NT2/D1 (cell line): ENCODE results near the gene NRDE2.
A peak's percentile ranks its signal among the peaks of the same experiment; 100 is the strongest.

ENCODE experiments used
- DNase-seq: peaks from one replicate; pipeline ENCODE4 v3.0.0-alpha.2; 2011; ENCODE audit warnings: low read depth, low spot score
- H3K27me3 ChIP-seq: 2 replicates; pipeline ENCODE4 v1.6.0; 2011; ENCODE audit warnings: mild to moderate bottlenecking; ENCODE audit not compliant: insufficient read length, insufficient read depth
- H3K36me3 ChIP-seq: 2 replicates; pipeline ENCODE4 v1.6.1; 2011; ENCODE audit warnings: mild to moderate bottlenecking, low read length, mixed read lengths; ENCODE audit not compliant: insufficient read depth, insufficient read length
- H3K4me1 ChIP-seq: 2 replicates; pipeline ENCODE4 v1.5.1; 2011; ENCODE audit not compliant: insufficient read depth, insufficient read length
- H3K4me3 ChIP-seq: 2 replicates; pipeline ENCODE4 v1.5.1; 2011; ENCODE audit warnings: low read depth; ENCODE audit not compliant: insufficient read length
- H3K9ac ChIP-seq: 2 replicates; pipeline ENCODE4 v1.6.0; 2011; ENCODE audit warnings: low read depth; ENCODE audit not compliant: insufficient read length
- H3K9me3 ChIP-seq: 2 replicates; pipeline ENCODE4 v1.5.1; 2011; ENCODE audit warnings: mild to moderate bottlenecking, low read length; ENCODE audit not compliant: insufficient read depth
- SUZ12 ChIP-seq: IDR thresholded peaks from 2 replicates; pipeline ENCODE4 v1.6.1; 2011; ENCODE audit not compliant: insufficient read length, insufficient read depth; ENCODE audit errors: extremely low read depth
- YY1 ChIP-seq: IDR thresholded peaks from 2 replicates; pipeline ENCODE4 v1.6.1; 2011; ENCODE audit not compliant: insufficient read length, insufficient read depth
- ZNF274 ChIP-seq: IDR thresholded peaks from 2 replicates; pipeline ENCODE4 v1.6.1; 2011; ENCODE audit warnings: mild to moderate bottlenecking, low read depth, low read length

The NRDE2 gene

DNA sequence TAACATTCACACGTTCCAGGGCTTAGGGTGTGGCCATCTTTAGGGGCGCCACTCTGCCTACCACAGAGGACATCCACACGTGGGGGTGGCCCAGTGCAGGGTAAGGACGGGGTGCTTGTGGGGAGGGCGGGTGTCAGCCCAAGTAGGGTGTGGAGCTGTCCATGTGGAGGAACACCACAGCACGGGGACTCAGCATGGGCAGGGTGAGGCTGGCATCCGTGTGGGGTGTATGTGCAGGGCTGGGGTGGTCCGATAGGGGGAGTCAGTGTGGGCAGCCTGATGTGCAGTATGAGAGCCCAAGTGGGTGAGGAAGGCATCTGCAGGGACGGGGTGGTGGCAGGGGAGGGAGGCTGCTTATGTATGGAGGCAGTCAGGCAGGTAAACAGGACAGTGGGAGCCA, 57.7 kb downstream of the NRDE2 start:
- Histone ChIP-seq H3K4me3 (no peak overlapping the region), H3K27me3 (no peaks in the 10 kb centered on the region), H3K36me3 (peaks cover 65% of the 10 kb centered on the region), H3K9ac (no peak overlapping the region), H3K4me1 (peaks cover 2% of the 10 kb centered on the region), H3K9me3 (no peaks in the 10 kb centered on the region)
- no peak for DNase-seq
- no peak for TF ChIP-seq SUZ12
- no peak for TF ChIP-seq ZNF274
- no peak for TF ChIP-seq YY1

DNA sequence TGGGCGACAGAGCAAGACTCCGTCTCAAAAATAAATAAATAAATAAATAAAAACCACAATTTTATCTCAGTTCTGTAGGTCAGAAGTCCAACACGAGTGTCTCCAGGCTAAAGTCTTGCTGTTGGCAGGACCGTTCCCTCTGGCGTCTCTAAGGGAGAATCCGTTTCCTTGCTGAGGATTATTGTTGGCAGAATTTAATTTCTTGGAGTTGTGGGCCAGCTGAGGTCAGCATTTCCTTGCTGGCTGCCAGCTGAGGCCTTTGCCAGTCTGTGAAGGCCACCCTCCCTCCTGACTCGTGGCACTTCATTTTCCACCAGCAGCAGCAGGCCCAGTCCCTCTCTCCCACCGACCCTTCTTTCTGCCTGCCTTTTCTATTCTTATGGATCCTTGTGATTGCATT, 58.2 kb downstream of the NRDE2 start:
- no peak overlapping the region for H3K9ac ChIP-seq
- DNase-seq = no peak
- H3K4me3 ChIP-seq = no peak overlapping the region
- H3K27me3 ChIP-seq = no peaks in the 10 kb centered on the region
- H3K4me1 ChIP-seq = peaks cover 2% of the 10 kb centered on the region
- TF ChIP-seq YY1 (no peak), SUZ12 (no peak), ZNF274 (no peak)
- H3K9me3 ChIP-seq = no peaks in the 10 kb centered on the region
- H3K36me3 ChIP-seq = peaks cover 65% of the 10 kb centered on the region

- Histone ChIP-seq H3K27me3 (no peaks in the 10 kb centered on the region), H3K36me3 (peaks cover 63% of the 10 kb centered on the region), H3K4me3 (no peak overlapping the region), H3K4me1 (peaks cover 2% of the 10 kb centered on the region), H3K9ac (no peak overlapping the region), H3K9me3 (no peaks in the 10 kb centered on the region)
- DNase-seq = no peak
- TF ChIP-seq SUZ12 (no peak), ZNF274 (no peak), YY1 (no peak)
Observed at GRCh38 chr14:90272523-90272922, 59.2 kb downstream of the NRDE2 start.

DNA sequence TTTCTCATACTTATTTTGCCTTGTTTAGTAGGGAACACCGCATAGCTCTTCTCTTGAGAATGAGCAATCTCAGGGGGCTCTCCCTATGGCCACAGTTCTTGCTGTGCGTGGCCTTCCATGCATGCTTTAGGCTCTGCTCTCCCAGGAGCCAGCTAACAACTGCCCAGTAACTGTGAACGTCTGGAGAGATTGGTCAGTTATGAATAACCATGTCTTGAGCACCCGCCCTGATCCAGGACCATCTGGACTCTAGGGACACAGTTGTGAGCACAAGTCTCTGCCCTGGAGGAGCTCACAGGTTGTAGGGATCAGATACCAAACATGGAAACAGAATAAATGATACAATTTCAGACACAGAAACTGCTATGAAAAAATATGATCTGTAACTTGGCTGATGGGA, 63.3 kb downstream of the NRDE2 start:
- no peak overlapping the region for H3K4me3 ChIP-seq
- no peak overlapping the region for H3K9ac ChIP-seq
- H3K36me3 ChIP-seq = peaks cover 77% of the 10 kb centered on the region
- TF ChIP-seq YY1 (no peak), ZNF274 (no peak)
- DNase-seq = no peak
- no peaks in the 10 kb centered on the region for H3K27me3 ChIP-seq
- H3K9me3 ChIP-seq = no peaks in the 10 kb centered on the region
- H3K4me1 ChIP-seq = no peaks in the 10 kb centered on the region

DNA sequence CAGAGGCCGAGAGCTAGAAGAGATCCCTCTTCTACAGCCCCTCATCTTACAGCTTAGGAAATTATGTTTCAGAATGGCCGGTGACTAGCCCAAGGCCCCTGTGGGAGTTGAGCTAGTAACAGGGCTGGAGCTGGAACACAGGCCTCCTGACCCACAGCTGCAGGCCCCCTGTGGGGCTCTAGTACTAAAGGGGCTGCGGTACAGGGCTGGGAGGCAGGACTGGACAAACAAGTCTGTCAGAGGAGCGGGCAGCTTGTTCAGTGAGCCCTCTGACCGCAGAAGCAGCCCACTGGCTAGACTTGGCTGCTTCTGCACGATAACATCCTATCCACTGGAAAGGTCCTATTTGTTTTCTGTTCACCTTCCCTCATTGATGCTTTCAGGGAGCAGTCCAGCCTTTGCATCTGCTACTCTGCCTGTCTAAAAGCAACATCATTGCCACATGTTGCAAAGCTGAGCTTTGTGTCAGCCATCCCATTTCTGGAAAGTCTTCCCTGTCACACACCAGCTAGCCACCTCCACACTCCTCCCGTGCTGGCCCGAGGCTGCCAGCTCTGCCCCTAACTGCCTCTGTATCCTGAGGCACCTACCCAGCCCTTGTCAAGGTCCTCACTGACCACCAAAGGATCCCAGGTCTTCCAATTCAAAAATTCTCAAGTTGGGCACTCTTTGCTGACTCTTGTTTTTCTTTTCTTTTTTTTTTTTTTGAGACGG, 65.1 kb downstream of the NRDE2 start:
- no peak for TF ChIP-seq ZNF274
- no peak for TF ChIP-seq SUZ12
- no peak for TF ChIP-seq YY1
- Histone ChIP-seq H3K9me3 (no peaks in the 10 kb centered on the region), H3K36me3 (peaks cover 78% of the 10 kb centered on the region), H3K4me1 (no peaks in the 10 kb centered on the region), H3K27me3 (no peaks in the 10 kb centered on the region), H3K9ac (no peak overlapping the region), H3K4me3 (no peak overlapping the region)
- no peak for DNase-seq

DNA sequence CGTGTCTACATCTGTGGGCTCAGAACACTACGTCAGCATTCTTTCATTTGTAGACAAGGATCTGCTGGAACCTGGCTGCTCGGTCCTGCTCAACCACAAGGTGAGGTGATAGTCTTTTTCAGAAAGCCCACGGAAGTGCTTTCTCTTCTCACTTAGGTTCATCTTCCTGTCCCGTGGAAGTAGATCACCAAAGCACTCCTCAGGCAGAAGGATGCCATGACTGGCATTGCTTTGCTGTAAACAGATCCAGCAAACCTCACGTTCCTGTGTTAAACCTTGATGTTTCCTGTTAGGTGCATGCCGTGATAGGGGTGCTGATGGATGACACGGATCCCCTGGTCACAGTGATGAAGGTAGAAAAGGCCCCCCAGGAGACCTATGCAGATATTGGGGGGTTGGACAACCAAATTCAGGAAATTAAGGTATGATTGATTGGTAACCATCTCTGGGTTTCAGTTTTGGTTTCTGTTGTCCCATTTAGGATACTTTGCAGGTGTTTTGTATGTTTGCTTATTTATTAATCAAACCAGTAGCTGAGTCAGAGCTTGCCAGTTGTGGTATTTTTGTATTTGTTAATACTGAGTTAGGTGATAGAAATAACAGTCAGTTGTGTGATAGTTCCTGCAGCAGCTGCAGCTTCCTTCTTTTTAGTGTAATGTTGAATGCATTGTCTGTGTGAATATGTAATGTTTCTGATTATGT, 67.8 kb downstream of the NRDE2 start:
- Histone ChIP-seq H3K4me3 (no peak overlapping the region), H3K36me3 (peaks cover 79% of the 10 kb centered on the region), H3K27me3 (no peaks in the 10 kb centered on the region), H3K9ac (no peak overlapping the region), H3K4me1 (no peaks in the 10 kb centered on the region), H3K9me3 (no peaks in the 10 kb centered on the region)
- TF ChIP-seq ZNF274 (no peak), YY1 (no peak), SUZ12 (no peak)
- no peak for DNase-seq

- no peaks in the 10 kb centered on the region for H3K27me3 ChIP-seq
- H3K36me3 ChIP-seq = peaks cover 37% of the 10 kb centered on the region
- H3K9me3 ChIP-seq = no peaks in the 10 kb centered on the region
- H3K4me3 ChIP-seq = peak within 1 kb of the TSS; percentile 75
- no peaks in the 10 kb centered on the region for H3K4me1 ChIP-seq
- peak; percentile 70 for DNase-seq
- TF ChIP-seq YY1 (peak; percentile 15), ZNF274 (no peak), SUZ12 (no peak)
- peak within 1 kb of the TSS; percentile 90 for H3K9ac ChIP-seq
Observed at GRCh38 chr14:90256354-90257131, 75.2 kb downstream of the NRDE2 start, which contains the start of gene PSMC1. Gene PSMC1, plus strand, starts transcription at chr14:90256553. Its CDS starts 45 bp downstream, at chr14:90256598.
